Smooth muscle cell (in vitro differentiated cells): Measurements from ENCODE around the gene IGF1R. TPM values are rescaled to one million over a fixed set of nuclear protein-coding genes. Genes with fewer than 3 reads are reported as not detected.

Experiments
- DNase-seq: peaks from one replicate; lab custom pipeline; 2025; ENCODE audit not compliant: unreplicated experiment; lab: John Stamatoyannopoulos, UW
- H2AFZ ChIP-seq: fragments of 200-600 bp; sonication (generic); 2 replicates; pipeline ENCODE4 v1.6.0; 2016; ENCODE audit warnings: antibody characterized with exemption, low read depth, mild to moderate bottlenecking
- H3F3A ChIP-seq: fragments of 200-600 bp; sonication (generic); 2 replicates; pipeline ENCODE4 v1.6.0; 2017; ENCODE audit warnings: antibody characterized with exemption, low read depth
- H3K27ac ChIP-seq: fragments of 200-600 bp; sonication (generic); 2 replicates; pipeline ENCODE4 v1.5.1; 2016; ENCODE audit warnings: low read depth, mild to moderate bottlenecking
- H3K27me3 ChIP-seq: fragments of 200-600 bp; sonication (generic); 2 replicates; pipeline ENCODE4 v1.6.1; 2016; ENCODE audit warnings: low read depth, mild to moderate bottlenecking
- H3K36me3 ChIP-seq: fragments of 200-600 bp; sonication (generic); 2 replicates; pipeline ENCODE4 v1.5.1; 2016; ENCODE audit warnings: low read depth
- H3K4me1 ChIP-seq: fragments of 200-600 bp; sonication (generic); 2 replicates; pipeline ENCODE4 v1.5.1; 2016; ENCODE audit warnings: low read depth
- H3K4me2 ChIP-seq: fragments of 200-600 bp; sonication (generic); 2 replicates; pipeline ENCODE4 v1.6.0; 2016; ENCODE audit warnings: mild to moderate bottlenecking
- H3K4me3 ChIP-seq: fragments of 200-600 bp; sonication (generic); 2 replicates; pipeline ENCODE4 v1.5.1; 2016; ENCODE audit warnings: mild to moderate bottlenecking
- H3K79me2 ChIP-seq: fragments of 200-600 bp; sonication (generic); 2 replicates; pipeline ENCODE4 v1.6.0; 2016; ENCODE audit warnings: low read depth, mild to moderate bottlenecking
- H3K9ac ChIP-seq: fragments of 200-600 bp; sonication (generic); 2 replicates; pipeline ENCODE4 v1.6.0; 2016; ENCODE audit warnings: low read depth
- H3K9me3 ChIP-seq: fragments of 200-600 bp; sonication (generic); replicated peaks from 2 replicates; pipeline ENCODE4 v1.5.1; 2016; ENCODE audit warnings: low read depth
- H4K20me1 ChIP-seq: fragments of 200-600 bp; sonication (generic); 2 replicates; pipeline ENCODE4 v1.6.0; 2016; ENCODE audit warnings: low read depth
- WGBS: methylation state at CpG from one replicate; pipeline ENCODE4 v1.1.7; 2016; ENCODE audit warnings: low lambda C conversion rate; 5-methylcytosine and 5-hydroxymethylcytosine counted together
- polyA plus RNA-seq: library from polyadenylated mRNA; unstranded; fragments of >200 nt; fragmentation: Nextera tagmentation; extraction: Ambion mirVana; gene quantifications from 2 replicates; pipeline ENCODE4 v1.2.1, GENCODE V29; 2016
- total RNA-seq: library from RNA; depleted of rRNA; stranded (reverse); fragments of >200 nt; gene quantifications from 2 replicates; pipeline ENCODE4 v1.2.3, GENCODE V29; 2014
- TF ChIP-seq, protein P1 (sequence below): fragments of 200-600 bp; sonication (generic); IDR thresholded peaks from 2 replicates; pipeline ENCODE4 v1.5.1; 2017; ENCODE audit warnings: borderline replicate concordance, mild to moderate bottlenecking, antibody characterized with exemption; ENCODE audit not compliant: insufficient read depth, poor library complexity, severe bottlenecking

Gene IGF1R
- total and polyA plus RNA-seq, 2 experiments from 2014 or later, result 14.0 to 70.2 TPM

DNA sequence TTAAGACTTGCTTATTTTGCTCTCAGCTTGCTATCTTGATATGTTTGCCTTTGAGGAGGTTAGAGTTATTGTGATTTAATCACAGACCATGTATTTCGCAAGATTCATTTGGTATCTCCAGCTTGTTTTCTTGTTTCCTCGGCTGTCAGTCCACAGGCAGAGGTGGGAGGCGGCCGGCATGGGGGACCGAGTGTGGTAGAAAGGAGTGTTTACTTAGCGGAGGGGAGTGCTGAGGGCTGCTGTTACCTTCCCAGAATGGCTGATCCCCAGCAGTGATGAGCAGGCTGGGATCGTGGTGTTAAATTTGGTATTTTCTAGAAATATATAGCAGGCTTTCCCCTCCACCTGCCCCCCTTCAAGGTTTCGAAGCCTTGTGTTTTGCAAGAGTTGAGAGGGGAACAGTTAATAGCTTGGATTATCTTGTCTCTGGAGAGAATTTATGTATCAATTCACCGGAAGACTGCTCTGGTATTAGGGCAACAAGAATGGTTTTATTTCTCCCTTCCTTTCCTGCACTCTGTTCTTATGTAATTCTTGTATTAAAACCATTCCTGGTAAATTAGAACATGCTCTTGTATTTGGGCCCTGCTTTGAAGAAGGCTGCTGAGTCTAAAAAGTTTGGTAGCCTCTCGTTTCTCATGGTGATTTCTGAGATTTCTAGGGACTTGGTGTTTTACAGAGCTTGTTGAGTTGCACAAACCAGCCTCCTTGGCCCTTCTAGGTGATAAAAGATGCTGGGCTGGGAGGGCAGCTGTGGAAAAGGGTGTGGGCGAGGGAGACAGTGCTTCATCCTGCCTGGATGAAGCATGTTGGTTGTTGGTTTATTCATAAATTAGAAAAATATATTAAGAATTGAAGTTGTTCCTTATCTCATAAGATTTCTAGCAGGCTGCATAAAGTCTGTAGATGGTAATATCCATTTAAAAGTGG is 151.4 kb downstream of the IGF1R start:
- WGBS, result 8% methylated on average over 11 of the region's 11 CpGs
- H3K4me3 ChIP-seq, result peak overlapping the region; percentile 36
- peaks cover 39% of the 10 kb centered on the region for H3F3A ChIP-seq
- H3K4me1 ChIP-seq, result peaks cover 40% of the 10 kb centered on the region
- no peak for DNase-seq
- peak overlapping the region; percentile 69 for H3K27ac ChIP-seq
- no peak overlapping the region for H2AFZ ChIP-seq
- no peaks in the 10 kb centered on the region for H3K36me3 ChIP-seq
- no peak overlapping the region for H3K9ac ChIP-seq
- H4K20me1 ChIP-seq, result peaks cover 100% of the 10 kb centered on the region
- H3K4me2 ChIP-seq, result peak overlapping the region; percentile 85
- H3K27me3 ChIP-seq, result no peaks in the 10 kb centered on the region
- TF ChIP-seq, protein P1, sequence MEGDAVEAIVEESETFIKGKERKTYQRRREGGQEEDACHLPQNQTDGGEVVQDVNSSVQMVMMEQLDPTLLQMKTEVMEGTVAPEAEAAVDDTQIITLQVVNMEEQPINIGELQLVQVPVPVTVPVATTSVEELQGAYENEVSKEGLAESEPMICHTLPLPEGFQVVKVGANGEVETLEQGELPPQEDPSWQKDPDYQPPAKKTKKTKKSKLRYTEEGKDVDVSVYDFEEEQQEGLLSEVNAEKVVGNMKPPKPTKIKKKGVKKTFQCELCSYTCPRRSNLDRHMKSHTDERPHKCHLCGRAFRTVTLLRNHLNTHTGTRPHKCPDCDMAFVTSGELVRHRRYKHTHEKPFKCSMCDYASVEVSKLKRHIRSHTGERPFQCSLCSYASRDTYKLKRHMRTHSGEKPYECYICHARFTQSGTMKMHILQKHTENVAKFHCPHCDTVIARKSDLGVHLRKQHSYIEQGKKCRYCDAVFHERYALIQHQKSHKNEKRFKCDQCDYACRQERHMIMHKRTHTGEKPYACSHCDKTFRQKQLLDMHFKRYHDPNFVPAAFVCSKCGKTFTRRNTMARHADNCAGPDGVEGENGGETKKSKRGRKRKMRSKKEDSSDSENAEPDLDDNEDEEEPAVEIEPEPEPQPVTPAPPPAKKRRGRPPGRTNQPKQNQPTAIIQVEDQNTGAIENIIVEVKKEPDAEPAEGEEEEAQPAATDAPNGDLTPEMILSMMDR, result no peak
- peaks cover 79% of the 10 kb centered on the region for H3K79me2 ChIP-seq
- no peaks in the 10 kb centered on the region for H3K9me3 ChIP-seq

DNA sequence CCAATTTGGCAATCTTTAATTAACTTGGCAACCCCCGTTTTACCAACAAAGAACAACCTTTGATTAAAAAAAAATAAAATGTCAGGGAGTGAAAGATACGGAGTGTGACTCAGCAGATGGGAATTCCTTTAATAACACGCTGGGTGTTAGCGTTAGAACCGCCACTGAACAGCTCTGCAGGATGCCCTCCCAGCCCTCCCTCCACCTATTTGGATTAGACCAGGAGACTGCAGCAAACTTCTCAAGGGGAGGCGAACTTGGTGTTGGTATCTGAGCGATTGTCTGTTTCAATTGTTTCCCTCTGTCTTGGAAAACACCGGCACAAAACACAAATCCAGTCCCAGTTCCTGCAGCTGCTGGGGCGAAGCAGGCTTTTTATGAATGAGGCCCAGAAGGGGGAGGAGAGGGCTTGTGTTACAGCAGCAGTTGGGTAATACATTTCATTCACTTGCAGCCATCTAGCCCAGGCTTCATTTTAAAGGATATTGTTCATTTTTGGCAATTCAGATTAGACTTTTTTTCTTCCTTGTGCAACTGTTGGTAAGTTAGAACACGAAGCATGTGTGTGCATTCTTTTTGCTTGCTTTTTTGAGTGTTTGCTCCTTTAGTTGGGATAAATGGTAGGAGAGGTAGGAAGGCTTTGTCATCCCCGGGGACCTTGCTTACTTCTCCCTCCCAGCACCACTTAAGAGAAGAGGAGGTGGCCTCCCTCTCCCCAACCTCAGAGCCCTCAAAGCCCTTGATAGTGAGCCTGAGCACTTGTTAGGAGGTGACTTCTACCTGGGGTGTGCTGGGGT is 152.3 kb downstream of the IGF1R start:
- no peak for DNase-seq
- peaks cover 100% of the 10 kb centered on the region for H4K20me1 ChIP-seq
- H3F3A ChIP-seq, result peaks cover 39% of the 10 kb centered on the region
- peak overlapping the region; percentile 69 for H3K27ac ChIP-seq
- TF ChIP-seq, protein P1, result no peak
- no peaks in the 10 kb centered on the region for H3K36me3 ChIP-seq
- H3K4me2 ChIP-seq, result peak overlapping the region; percentile 85
- peaks cover 39% of the 10 kb centered on the region for H3K4me1 ChIP-seq
- no peaks in the 10 kb centered on the region for H3K27me3 ChIP-seq
- no peaks in the 10 kb centered on the region for H3K9me3 ChIP-seq
- no peak overlapping the region for H2AFZ ChIP-seq
- peak overlapping the region; percentile 36 for H3K4me3 ChIP-seq
- peaks cover 76% of the 10 kb centered on the region for H3K79me2 ChIP-seq
- no peak overlapping the region for H3K9ac ChIP-seq
- 7% methylated on average over 11 of the region's 11 CpGs for WGBS

DNA sequence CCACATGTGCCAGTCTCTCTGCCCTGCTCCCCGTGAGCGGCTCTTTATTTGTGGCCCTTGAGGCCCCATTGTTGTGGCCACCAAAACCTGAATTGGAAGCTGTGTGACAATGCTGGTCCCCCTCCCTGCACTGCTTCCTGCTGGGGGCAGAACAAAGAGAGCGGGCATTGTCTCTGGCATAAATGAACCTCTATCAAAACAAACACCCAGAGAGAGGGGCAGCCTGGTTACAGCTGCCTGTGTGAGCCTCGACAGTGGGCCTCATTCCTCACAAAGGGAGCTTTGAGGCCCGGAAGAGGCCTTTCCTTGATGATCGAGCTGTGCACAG is 152.9 kb downstream of the IGF1R start:
- Histone ChIP-seq H3K36me3 (no peaks in the 10 kb centered on the region), H3K27ac (peak overlapping the region; percentile 69), H3K27me3 (no peaks in the 10 kb centered on the region), H2AFZ (no peak overlapping the region), H3K4me3 (no peak overlapping the region), H4K20me1 (peaks cover 100% of the 10 kb centered on the region), H3K4me1 (peaks cover 39% of the 10 kb centered on the region), H3K9me3 (no peaks in the 10 kb centered on the region), H3F3A (peaks cover 39% of the 10 kb centered on the region), H3K79me2 (peaks cover 74% of the 10 kb centered on the region), H3K9ac (no peak overlapping the region), H3K4me2 (peak overlapping the region; percentile 85)
- TF ChIP-seq, protein P1, result no peak
- WGBS, result 65% methylated on average over 6 of the region's 6 CpGs
- DNase-seq, result no peak
